Testis (tissue), 2 donors: Measurements from ENCODE around the gene ZCCHC2.

ENCODE experiments used
- POLR2A ChIP-seq: fragments of 450-650 bp; IDR thresholded peaks from one replicate; pipeline ENCODE4 v1.6.1; 2017; ENCODE audit warnings: antibody characterized with exemption, mild to moderate bottlenecking, moderate library complexity
- TF ChIP-seq, protein P1 (sequence below), 3 experiments: fragments of 450-650 bp in 2 of 3; fragments of 200-600 bp in 1 of 3; sonication (generic) in 1 of 3; IDR thresholded peaks; one replicate each; pipeline ENCODE4 v1.5.1; 2016 to 2019; ENCODE audit warnings: antibody characterized with exemption in 3 of 3, mild to moderate bottlenecking in 2 of 3, moderate library complexity in 1 of 3

DNA sequence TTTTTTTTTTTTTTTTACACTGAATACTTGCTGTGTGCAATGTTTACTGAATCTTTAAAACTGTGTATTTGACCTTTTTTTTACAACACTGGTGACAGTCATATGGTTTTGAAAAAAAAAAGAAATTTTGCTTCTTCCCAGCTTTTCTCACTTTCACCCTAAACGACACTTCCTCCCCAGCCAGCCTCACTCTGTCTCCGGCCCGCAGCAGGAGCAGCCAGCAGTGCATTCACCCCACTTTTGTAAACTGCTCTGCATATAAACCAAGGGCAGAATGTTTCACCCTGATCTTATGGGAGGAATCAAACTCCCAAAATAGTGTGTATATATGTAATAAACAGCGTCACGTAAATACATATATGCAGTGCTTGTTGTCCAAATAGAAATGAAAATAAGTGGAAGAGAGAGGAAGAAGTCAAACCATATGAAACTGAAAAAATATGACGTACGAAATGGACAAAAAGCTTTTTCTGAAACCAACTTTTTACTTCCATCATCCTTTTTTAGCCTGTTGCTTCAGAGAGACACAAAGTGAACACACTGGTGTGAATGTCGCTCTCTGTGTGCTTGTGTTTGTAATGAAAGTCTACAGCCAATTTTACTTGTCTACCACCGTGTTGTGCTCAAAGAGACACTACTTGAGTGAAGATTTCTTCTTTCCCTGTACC is 54.2 kb downstream of the ZCCHC2 start:
- TF ChIP-seq, protein P1, sequence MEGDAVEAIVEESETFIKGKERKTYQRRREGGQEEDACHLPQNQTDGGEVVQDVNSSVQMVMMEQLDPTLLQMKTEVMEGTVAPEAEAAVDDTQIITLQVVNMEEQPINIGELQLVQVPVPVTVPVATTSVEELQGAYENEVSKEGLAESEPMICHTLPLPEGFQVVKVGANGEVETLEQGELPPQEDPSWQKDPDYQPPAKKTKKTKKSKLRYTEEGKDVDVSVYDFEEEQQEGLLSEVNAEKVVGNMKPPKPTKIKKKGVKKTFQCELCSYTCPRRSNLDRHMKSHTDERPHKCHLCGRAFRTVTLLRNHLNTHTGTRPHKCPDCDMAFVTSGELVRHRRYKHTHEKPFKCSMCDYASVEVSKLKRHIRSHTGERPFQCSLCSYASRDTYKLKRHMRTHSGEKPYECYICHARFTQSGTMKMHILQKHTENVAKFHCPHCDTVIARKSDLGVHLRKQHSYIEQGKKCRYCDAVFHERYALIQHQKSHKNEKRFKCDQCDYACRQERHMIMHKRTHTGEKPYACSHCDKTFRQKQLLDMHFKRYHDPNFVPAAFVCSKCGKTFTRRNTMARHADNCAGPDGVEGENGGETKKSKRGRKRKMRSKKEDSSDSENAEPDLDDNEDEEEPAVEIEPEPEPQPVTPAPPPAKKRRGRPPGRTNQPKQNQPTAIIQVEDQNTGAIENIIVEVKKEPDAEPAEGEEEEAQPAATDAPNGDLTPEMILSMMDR (IDR thresholded peaks at IDR 0.05): no peak
- TF ChIP-seq POLR2A: no peak
